Measurements from ENCODE around the gene SDK2.

DNA sequence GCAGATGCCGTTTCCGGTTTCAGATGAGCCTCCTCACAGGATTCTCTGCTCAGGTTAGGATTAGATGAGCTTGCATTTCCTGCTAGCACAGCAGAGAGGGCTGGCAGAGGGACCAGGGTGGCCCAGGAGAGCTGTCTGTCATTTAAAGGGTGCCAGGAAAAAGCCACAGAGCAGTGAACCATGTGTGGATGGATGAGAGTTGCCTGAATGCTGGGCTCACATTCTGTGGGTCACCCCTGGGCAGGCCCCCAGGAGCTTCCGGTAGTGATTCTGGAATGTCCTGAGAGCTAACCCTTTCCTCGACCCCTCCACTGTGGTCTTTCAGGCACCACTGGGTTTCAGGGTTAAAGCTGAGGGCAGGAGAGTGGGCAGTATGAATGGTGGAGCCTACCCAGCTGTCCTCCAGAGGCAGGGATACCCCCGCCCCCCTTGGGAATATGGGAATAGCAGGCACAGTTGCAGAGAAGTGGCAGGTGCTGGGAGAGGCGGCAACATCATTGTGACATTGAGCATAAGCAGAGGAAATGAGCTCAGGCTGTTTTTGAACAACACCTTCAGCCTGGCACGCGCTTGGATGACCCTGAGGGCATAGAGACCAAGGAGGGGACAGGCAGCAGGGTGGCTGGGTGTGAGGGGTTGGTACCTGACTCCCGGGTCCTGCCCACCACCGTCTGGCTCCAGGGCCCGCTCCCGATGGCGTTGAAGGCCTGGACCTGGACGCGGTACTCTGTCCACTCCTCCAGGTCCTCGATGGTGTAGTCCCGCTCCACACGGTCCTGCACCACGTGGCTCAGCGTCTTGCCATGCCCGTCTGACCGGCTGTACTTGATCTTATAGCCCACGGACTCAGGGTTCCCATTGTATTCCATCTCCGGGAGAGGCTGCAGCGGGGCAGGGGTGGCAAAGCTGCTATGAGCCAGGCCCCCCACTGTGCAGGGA, 249.5 kb downstream of the SDK2 start:
- TF ChIP-seq, protein P1, sequence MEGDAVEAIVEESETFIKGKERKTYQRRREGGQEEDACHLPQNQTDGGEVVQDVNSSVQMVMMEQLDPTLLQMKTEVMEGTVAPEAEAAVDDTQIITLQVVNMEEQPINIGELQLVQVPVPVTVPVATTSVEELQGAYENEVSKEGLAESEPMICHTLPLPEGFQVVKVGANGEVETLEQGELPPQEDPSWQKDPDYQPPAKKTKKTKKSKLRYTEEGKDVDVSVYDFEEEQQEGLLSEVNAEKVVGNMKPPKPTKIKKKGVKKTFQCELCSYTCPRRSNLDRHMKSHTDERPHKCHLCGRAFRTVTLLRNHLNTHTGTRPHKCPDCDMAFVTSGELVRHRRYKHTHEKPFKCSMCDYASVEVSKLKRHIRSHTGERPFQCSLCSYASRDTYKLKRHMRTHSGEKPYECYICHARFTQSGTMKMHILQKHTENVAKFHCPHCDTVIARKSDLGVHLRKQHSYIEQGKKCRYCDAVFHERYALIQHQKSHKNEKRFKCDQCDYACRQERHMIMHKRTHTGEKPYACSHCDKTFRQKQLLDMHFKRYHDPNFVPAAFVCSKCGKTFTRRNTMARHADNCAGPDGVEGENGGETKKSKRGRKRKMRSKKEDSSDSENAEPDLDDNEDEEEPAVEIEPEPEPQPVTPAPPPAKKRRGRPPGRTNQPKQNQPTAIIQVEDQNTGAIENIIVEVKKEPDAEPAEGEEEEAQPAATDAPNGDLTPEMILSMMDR (IDR thresholded peaks at IDR 0.05): no peak
- no peak for TF ChIP-seq POLR2A (IDR thresholded peaks at IDR 0.05)

Data from right lobe of liver (tissue), 4 donors.